COLO668 (cell line): ENCODE measurements around the gene TCHP.
"Not testable (repeated sequence)": the region's sequence is repeated elsewhere in the genome, so short reads cannot be mapped to it uniquely, and the experiment has no call there.

ENCODE experiments used
- DNase-seq: peaks from one replicate; lab custom pipeline; 2025; ENCODE audit not compliant: unreplicated experiment; lab: John Stamatoyannopoulos, UW

The TCHP gene

DNA sequence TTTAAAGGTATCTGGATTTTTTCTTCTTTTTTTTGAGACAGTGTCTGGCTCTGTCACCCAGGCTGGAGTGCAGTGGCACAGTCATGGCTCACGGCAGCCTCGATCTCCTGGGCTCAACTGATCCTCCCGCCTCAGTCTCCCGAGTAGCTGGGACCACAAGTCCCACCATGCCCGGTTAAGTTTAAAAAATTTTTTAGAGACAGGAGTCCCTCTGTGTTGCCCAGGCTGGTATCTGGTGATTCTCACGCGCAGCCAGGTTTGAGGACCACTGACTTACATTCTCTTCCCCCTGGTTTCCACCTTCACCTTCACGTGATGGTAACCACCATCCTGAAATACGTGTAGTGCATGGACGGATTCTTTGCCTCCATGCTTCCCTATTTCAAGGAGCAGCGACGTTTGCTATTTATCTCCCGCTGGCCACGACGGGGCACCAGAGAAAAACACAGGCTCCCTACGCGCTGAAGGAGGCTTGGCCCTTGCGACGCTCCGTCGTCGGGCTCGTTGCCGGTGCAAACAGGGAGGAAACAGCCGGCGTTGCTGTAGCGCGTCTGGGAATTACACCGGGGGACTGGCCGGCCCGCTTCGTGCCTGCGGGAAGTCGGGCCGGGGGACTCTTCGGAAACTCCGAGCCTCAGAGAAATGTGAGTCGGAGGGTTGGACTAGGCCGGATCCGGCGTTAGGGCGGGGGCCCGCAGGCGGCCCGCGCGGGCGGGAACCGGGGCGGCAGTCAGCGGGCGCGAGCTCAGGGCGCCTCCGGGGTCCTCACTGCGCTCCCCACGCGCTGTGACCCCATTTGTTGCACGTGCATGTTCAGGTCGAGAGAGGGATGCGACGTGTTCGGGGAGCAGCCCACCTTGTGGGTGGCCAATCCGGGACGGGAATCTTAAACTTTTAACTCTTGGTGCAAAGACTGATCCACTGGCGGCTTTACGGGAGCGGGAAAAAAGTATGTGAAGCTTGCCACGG lies at the start of gene TCHP:
TCHP (plus strand) TSS at position 492 of the 969 bp plus-strand sequence. CDS start 2,753 bp downstream, outside the sequence.
- DNase-seq: peak; percentile 93

DNA sequence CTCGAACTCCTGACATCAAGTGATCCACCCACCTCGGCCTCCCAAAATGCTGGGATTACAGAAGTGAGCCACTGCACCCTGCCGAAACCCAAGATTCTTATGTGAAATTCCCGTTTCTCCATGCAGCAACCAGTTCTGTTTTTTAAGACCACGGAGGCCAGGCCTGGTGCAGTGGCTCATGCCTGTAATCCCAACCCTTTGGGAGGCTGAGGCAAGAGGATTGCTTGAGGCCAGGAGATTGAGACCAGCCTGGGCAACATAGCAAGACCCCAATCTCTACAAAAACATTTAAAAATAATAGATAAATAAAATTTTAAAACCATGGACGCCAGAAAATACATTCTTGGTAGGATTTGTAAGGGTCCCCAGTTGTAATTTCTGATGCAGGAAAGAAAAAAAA lies 49.6 kb upstream of the TCHP start:
- not testable (repeated sequence) for DNase-seq

DNA sequence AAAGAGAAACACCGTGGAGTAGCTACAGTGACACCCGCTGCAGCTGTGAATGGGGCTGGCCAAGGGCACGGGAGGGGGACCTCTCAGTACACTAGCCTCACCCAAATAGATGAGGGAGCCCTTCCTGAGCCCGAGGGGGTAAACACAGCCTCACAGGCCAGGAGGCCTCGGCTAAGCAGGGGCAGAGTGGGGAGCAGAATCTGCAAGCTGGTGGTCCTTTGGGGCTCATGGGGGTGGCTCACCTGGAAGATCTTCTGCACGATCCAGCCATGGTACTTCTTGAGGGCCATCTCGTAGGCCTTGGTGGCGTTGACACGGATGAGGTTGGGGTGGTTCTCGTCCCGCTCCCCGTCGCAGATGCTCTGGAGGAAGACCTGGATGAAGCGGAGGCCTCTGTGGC lies 44.7 kb upstream of the TCHP start:
- no peak for DNase-seq

GRCh38 chr12:109857715-109858114 lies 42.4 kb upstream of the TCHP start:
- DNase-seq: no peak

GRCh38 chr12:109858764-109859163 lies 41.3 kb upstream of the TCHP start:
- DNase-seq: no peak

- no peak for DNase-seq
These were observed 39.1 kb upstream of the TCHP start for GRCh38 chr12:109860977-109861376.

DNA sequence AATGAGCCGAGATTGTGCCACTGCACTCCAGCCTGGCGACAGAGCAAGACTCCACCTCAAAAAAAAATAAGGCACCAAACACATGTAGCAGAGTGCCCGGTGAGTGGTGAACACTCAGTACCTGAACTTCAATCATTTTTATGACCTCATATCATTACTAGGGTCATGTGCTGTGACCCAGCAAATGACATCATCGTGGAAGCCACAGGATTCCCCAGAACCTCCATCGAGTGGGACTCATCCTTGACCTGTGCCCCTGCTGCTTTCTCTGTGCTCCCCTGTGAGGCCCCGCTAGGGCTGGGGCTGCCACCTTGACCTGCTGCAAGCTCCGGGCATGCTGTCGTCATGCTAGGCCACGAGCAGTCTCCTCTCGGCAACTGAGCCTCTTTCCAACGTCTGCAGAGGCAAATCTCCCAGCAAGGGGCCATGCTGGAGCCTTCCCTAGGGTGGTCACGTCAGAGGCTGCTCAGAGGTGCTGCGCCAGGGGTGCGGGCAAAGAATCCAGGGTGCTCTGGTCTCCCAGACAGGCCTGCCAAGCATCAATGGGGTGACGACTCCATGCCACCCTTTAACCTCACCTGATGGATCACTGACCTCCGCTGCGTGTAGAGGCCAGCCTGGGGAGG lies 38.3 kb upstream of the TCHP start:
- no peak for DNase-seq

DNA sequence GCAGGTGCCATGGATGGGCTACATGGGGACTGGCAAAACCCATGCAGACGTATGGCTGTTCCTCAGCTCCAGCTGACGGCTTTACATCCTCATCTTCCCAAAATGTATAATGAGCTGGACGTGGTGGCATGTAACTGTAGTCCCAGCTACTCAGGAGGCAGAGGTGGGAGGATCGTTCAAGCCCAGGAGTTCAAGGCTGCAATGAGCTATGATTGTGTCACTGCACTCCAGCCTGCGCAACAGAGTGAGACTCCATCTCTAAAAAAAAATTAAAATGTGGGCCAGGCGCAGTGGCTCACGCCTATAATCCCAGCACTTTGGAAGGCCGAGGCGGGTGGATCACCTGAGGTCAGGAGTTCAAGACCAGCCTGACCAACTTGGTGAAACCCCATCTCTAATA lies 37.6 kb upstream of the TCHP start:
- not testable (repeated sequence) for DNase-seq

DNA sequence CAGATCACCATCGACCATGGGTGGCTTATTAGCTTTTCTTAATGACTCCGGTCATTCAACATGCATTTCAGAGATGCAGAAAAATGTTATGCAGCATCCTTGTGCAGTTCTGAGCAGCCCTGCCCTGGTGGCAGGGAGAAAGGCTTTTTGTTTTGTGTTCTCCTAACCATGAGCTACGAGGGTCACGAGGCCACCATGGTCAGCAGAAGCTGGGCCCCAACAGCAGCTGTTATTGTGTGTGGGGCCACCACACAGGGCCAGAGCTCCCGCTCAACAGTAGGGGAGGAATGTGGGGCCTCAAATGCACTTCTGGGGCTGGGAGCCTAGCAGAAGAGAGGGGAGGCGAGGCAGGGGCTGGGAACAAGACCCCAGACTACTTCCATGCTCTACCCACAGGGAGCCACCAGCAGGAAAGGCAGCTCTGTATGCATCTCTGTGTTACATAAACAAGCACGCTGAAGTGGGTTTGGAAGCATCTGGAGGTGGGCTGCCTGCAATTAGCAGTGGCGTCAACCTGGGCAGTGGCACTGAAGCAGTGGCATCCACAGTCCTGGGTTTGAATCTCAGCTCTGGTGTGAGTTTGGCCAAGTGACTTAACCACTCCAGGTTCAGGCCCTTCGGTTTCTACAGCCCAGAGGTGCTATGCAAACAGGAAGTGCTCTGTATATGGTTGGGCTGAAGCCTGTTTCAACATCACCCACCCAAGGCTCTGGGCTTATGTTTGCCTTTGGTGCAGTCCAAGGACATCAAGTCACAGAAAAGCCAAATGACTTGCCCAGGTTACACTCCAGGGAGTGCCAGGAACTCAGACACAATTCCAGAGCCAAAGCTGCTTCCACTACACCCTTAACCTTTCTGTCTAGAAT lies 36.0 kb upstream of the TCHP start:
- DNase-seq: no peak

DNA sequence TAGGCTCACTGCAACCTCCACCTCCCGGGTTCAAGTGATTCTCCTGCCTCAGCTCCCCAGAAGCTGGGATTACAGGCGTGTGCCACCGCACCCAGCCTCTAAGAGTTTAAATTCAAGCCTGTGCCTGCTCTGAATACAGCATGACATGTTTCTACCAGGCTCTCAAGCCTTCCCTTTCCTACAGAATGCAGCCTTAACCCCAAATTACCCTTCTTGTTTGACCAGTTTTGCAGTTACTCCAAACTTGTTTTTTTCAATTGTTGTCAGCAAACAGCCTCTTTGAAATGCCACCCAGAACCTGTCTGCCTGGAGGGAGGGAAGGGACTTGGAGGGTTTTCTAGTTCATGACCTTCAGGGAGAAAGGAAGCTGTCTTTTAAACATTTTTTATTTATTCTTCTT lies 35.2 kb upstream of the TCHP start:
- no peak for DNase-seq

- no peak for DNase-seq
These were observed 31.7 kb upstream of the TCHP start for GRCh38 chr12:109868182-109869051.

GRCh38 chr12:109870648-109871047 lies 29.4 kb upstream of the TCHP start:
- no peak for DNase-seq

GRCh38 chr12:109871668-109872314 lies 28.3 kb upstream of the TCHP start:
- no peak for DNase-seq

DNA sequence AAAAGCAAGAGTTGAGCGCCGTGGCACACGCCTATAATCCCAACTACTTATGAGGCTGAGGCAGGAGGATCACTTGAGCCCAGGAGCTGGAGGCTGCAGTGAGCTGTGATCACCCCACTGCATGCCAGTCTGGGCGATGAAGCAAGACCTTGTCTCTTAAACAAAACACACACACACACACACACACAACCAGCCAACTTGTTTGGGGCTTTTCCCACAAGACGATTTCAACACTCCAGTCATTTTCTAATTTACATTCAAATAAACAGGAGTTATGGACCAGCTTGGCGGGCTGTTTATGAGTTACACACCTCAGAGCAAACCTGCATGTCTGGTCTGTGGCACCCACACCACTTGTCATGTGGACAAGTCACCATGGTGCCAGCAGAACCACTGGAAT lies 26.4 kb upstream of the TCHP start:
- no peak for DNase-seq

DNA sequence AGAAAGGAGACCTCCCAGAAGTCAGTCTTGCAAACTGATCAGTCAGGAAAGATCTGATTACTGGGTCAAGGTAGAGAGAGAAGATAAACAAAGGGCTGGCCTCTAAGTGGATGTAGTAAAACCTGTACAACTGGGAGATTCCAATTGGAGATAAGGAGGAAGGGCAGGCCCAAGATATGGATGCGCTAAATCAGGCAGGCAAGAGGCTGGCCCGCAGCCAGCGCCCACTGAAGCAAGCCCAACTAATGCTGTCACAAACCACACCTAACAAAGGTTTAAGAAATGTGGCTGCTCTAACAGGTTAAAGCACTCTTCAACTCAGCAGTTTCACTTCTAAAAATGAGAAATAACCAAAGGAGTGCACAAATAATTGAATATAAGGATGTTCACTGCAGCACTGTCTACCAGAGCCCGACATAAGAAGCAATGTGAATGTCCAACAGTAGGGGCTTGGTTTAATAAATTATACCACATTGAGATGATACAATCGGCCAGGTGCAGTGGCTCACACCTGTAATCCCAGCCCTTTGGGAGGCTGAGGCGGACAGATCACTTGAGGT lies 24.4 kb upstream of the TCHP start:
- DNase-seq: no peak

DNA sequence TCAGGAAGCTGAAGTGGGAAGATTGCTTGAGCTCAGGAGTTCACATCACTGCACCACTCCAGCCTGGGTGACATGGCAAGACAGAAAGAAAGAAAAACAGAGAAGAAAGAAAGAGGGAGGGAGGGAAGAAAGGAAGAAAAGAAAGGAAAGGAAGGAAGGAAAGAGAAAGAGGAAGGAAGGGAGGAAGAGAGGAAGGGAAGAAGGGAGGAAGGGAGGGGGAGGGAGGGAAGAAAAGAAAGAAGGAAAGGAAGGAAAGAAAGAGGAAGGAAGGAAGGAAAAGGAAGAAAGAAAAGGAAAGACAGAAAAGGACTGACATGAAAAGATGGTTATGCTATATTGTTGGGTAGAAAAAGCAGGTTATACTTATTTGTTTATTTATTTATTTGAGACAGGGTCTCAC lies 23.7 kb upstream of the TCHP start:
- DNase-seq: no peak

GRCh38 chr12:109877504-109878246 lies 22.4 kb upstream of the TCHP start:
- no peak for DNase-seq

DNA sequence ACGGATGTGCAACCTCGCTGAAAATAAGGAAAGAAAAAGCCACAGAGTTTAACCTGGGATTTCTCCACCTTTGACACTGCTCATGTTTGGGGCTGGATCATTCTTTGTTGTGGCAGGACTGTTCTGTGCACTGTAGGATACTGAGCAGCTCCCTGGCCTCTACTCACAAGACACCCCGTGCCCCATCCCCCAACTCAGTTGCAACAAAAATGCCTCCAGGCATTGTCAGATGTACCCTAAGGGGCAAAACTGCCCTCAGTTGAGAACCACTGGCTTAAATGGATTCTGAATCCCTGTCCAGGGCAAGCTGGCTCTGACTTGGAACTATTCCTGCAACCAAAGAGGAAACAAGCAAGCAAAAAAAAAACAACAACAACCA lies 21.8 kb upstream of the TCHP start:
- no peak for DNase-seq

DNA sequence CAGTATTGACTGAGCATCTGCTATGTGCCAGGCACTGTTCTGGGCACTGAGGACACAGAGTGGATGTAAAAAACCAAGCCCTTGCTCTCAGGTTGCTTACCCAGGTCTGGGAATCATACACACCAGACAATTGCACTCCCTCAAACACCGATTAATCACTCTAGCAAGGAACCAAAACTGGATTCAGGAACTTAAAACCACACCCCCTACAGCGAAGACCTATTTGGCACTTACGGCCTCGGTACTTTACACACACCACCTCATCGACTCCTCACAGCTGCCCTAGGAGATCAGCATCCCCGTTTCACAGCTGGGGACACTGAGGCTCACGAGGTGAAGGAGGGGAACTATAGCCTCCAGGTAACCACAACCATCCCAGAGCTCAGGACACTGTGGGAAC lies 21.3 kb upstream of the TCHP start:
- no peak for DNase-seq
